Uterus (tissue), 4 donors: ENCODE measurements around the gene P4HA1. TPM values are rescaled to one million over a fixed set of nuclear protein-coding genes. Genes with fewer than 3 reads are reported as not detected.

Experiments used
- DNase-seq, 2 donors: peaks; one replicate each; pipeline ENCODE4 v3.0.0-alpha.2; 2019 to 2020
- H3K27ac ChIP-seq, 2 donors: fragments of 200-600 bp; sonication (generic); 1 replicate in 1 of 2; 2 replicates in 1 of 2; pipeline ENCODE4 v1.5.1; 2016 to 2018
- H3K27me3 ChIP-seq, 2 donors: fragments of 200-600 bp; sonication (generic); one replicate each; pipeline ENCODE4 v1.5.1; 2018 to 2019; ENCODE audit warnings: control low read depth in 1 of 2
- H3K36me3 ChIP-seq, 2 donors: fragments of 200-600 bp; sonication (generic); one replicate each; pipeline ENCODE4 v1.5.1; 2019; ENCODE audit warnings: control low read depth in 1 of 2
- H3K4me1 ChIP-seq, 2 donors: fragments of 200-600 bp; sonication (generic); one replicate each; pipeline ENCODE4 v1.5.1; 2018 to 2019; ENCODE audit warnings: control low read depth in 1 of 2
- H3K4me3 ChIP-seq, 2 donors: fragments of 200-600 bp; sonication (generic); 1 replicate in 1 of 2; 2 replicates in 1 of 2; pipeline ENCODE4 v1.5.1; 2018 to 2019; ENCODE audit warnings: mild to moderate bottlenecking in 1 of 2
- H3K9me3 ChIP-seq, 2 donors: fragments of 200-600 bp; sonication (generic); one replicate each; pipeline ENCODE4 v1.5.1; 2019; ENCODE audit warnings: control low read depth in 1 of 2
- CTCF ChIP-seq, 4 experiments: fragments of 200-600 bp in 2 of 4; fragments of 450-650 bp in 2 of 4; sonication (generic) in 2 of 4; IDR thresholded peaks; one replicate each; pipeline ENCODE4 v1.5.1; 2016 to 2019; ENCODE audit warnings: antibody characterized with exemption in 4 of 4, mild to moderate bottlenecking in 2 of 4, moderate library complexity in 1 of 4
- POLR2A ChIP-seq, 2 donors: fragments of 450-650 bp; IDR thresholded peaks; one replicate each; pipeline ENCODE4 v1.6.1; 2016; ENCODE audit warnings: antibody characterized with exemption in 2 of 2, mild to moderate bottlenecking in 1 of 2, moderate library complexity in 1 of 2
- intact Hi-C: fragments of 100-400 bp; cut with DNase I; formaldehyde crosslinking; loops from one replicate; pipeline ENCODE4 v1.15.1; 2023; ENCODE audit warnings: low total_unique reads
- total RNA-seq, 4 donors: library from RNA; depleted of rRNA in 3 of 4; stranded (reverse); fragments of >200 nt in 3 of 4; gene quantifications; one replicate each; pipeline versions ENCODE4 v1.1.0 to v1.2.4, GENCODE V29; 2014 to 2023
- donor health status: DM: yes; HTN: yes; CAD: no.

P4HA1 gene
- 100 to 1,000 TPM in 1 of 4 donors, 10 to 100 TPM in 3; 17.7 to 154 (median 31.2) TPM for total RNA-seq

GRCh38 chr10:73096449-73097304, at the start of gene P4HA1:
Gene P4HA1, minus strand, starts transcription at chr10:73096866. Its CDS starts 21,983 bp downstream, at chr10:73074883.
- Histone ChIP-seq H3K27me3 (no peaks in the 10 kb centered on the region), H3K36me3 (no peaks in the 10 kb centered on the region), H3K4me1 (no peaks in the 10 kb centered on the region), H3K9me3 (no peaks in the 10 kb centered on the region), H3K27ac (peak within 1 kb of the TSS; percentile 98 to 99), H3K4me3 (peak within 1 kb of the TSS; percentile 91 to 94)
- DNase-seq, result peak; percentile 99
- peak; percentile 84 to 90 for TF ChIP-seq POLR2A (IDR thresholded peaks at IDR 0.05)
- TF ChIP-seq CTCF (IDR thresholded peaks at IDR 0.05), result peak; percentile 48 to 84 (median 72)
- intact Hi-C loops, result no loop called here

- intact Hi-C loops, result no loop called here
- TF ChIP-seq POLR2A (IDR thresholded peaks at IDR 0.05), result no peak
- TF ChIP-seq CTCF (IDR thresholded peaks at IDR 0.05), result no peak
- H3K4me1 ChIP-seq, result no peaks in the 10 kb centered on the region
- H3K27ac ChIP-seq, result no peak overlapping the region
- no peaks in the 10 kb centered on the region for H3K9me3 ChIP-seq
- H3K36me3 ChIP-seq, result no peaks in the 10 kb centered on the region
- DNase-seq, result no peak
- no peaks in the 10 kb centered on the region for H3K27me3 ChIP-seq
- H3K4me3 ChIP-seq, result no peak overlapping the region
These were observed 44.9 kb upstream of the P4HA1 start for GRCh38 chr10:73141603-73142002.

- Histone ChIP-seq H3K36me3 (no peaks in the 10 kb centered on the region), H3K4me3 (no peak overlapping the region), H3K27ac (no peak overlapping the region), H3K4me1 (no peaks in the 10 kb centered on the region), H3K27me3 (no peaks in the 10 kb centered on the region), H3K9me3 (no peaks in the 10 kb centered on the region)
- intact Hi-C loops, result no loop called here
- no peak for DNase-seq
- TF ChIP-seq POLR2A (IDR thresholded peaks at IDR 0.05) (no peak), CTCF (IDR thresholded peaks at IDR 0.05) (no peak)
These were observed 42.6 kb upstream of the P4HA1 start for GRCh38 chr10:73139251-73139650.

GRCh38 chr10:73136627-73137026, 40.0 kb upstream of the P4HA1 start:
- H3K4me1 ChIP-seq, result no peaks in the 10 kb centered on the region
- intact Hi-C loops, result no loop called here
- TF ChIP-seq POLR2A (IDR thresholded peaks at IDR 0.05), result no peak
- no peak for TF ChIP-seq CTCF (IDR thresholded peaks at IDR 0.05)
- no peaks in the 10 kb centered on the region for H3K9me3 ChIP-seq
- H3K27ac ChIP-seq, result no peak overlapping the region
- H3K4me3 ChIP-seq, result no peak overlapping the region
- no peak for DNase-seq
- H3K36me3 ChIP-seq, result no peaks in the 10 kb centered on the region
- H3K27me3 ChIP-seq, result no peaks in the 10 kb centered on the region

- Histone ChIP-seq H3K27me3 (no peaks in the 10 kb centered on the region), H3K4me3 (no peak overlapping the region), H3K9me3 (no peaks in the 10 kb centered on the region), H3K27ac (no peak overlapping the region), H3K36me3 (no peaks in the 10 kb centered on the region), H3K4me1 (no peaks in the 10 kb centered on the region)
- no peak for TF ChIP-seq CTCF (IDR thresholded peaks at IDR 0.05)
- TF ChIP-seq POLR2A (IDR thresholded peaks at IDR 0.05), result no peak
- intact Hi-C loops, result no loop called here
- no peak for DNase-seq
These were observed 38.1 kb upstream of the P4HA1 start for GRCh38 chr10:73134727-73135126.
